ENCODE data around the gene SLX9.

- TF ChIP-seq CTCF (IDR thresholded peaks at IDR 0.05) (no peak), POLR2A (IDR thresholded peaks at IDR 0.05) (no peak)
Observed at GRCh38 chr21:44896561-44897286, 43.1 kb upstream of the SLX9 start.
